ENCODE results near the gene NOTCH4. TPM values are rescaled to one million over a fixed set of nuclear protein-coding genes. Genes with fewer than 3 reads are reported as not detected.
A peak's percentile ranks its signal among the peaks of the same experiment; 100 is the strongest.

Gene NOTCH4
- total and polyA plus RNA-seq, 9 of the 15 experiments (the other 6 are each of a cell fraction or from before 2014, with no cell fraction given): 0.24 to 4.3 (median 1.7) TPM

DNA sequence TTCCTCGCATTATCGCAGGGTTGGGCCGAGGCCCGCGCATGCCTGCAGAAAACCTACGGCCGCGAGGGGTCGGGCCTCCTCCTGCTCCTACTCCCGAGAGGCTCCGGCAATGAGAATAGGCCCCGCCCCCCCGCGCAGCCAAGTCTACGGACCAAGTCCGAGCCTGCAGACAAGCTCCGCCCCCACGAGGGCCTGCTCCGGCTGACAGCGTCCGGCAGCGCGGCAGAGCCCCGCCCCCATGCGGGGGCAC is 28.3 kb downstream of the NOTCH4 start (continued):
- TF ChIP-seq SMC3 (conservative IDR thresholded peaks at IDR 0.05; ENCODE audit: insufficient read depth, low read depth, low read length) (peak; percentile 43; the same call in 1 of the 2 replicates), MAFF (IDR thresholded peaks at IDR 0.05; ENCODE audit: low read length) (no peak), PHF20 (IDR thresholded peaks at IDR 0.05; ENCODE audit: partially characterized antibody) (no peak), MTF1 (CRISPR knock-in tag; IDR thresholded peaks at IDR 0.05; ENCODE audit: borderline replicate concordance) (no peak), ATF1 (CRISPR knock-in tag; IDR thresholded peaks at IDR 0.05) (no peak), ATF1 (tag; IDR thresholded peaks at IDR 0.05) (no peak), ZNF146 (CRISPR knock-in tag; IDR thresholded peaks at IDR 0.05; ENCODE audit: unreplicated experiment) (no peak), ZNF764 (CRISPR knock-in tag; IDR thresholded peaks at IDR 0.05; ENCODE audit: low read depth) (no peak), ZNF77 (CRISPR knock-in tag; IDR thresholded peaks at IDR 0.05) (no peak), RHOXF2B (CRISPR knock-in tag; conservative IDR thresholded peaks at IDR 0.05) (no peak), MXI1 (IDR thresholded peaks at IDR 0.05; ENCODE audit: low read depth, low read length) (no peak; the same call in 1 of the 2 replicates), ZNF75A (CRISPR knock-in tag; IDR thresholded peaks at IDR 0.05) (no peak), CEBPB (tag; IDR thresholded peaks at IDR 0.05) (no peak), ZNF830 (CRISPR knock-in tag; IDR thresholded peaks at IDR 0.05) (no peak), XRCC3 (IDR thresholded peaks at IDR 0.05) (no peak), RNF2 (IDR thresholded peaks at IDR 0.05) (0 out of 2 replicates have a peak, but pooled peaks have one; percentile 51), RBM39 (optimal IDR thresholded peaks at IDR 0.05; ENCODE audit: low read depth, low read length) (no peak), ARID1B (IDR thresholded peaks at IDR 0.05) (no peak), JUN (IDR thresholded peaks at IDR 0.05; ENCODE audit: borderline replicate concordance, low read depth, low read length) (no peak), JUN (CRISPR knock-in tag; IDR thresholded peaks at IDR 0.05; ENCODE audit: borderline replicate concordance) (no peak), MEIS2 (IDR thresholded peaks at IDR 0.05; ENCODE audit: partially characterized antibody) (peak; percentile 92), SIX5 (IDR thresholded peaks at IDR 0.05; ENCODE audit: borderline replicate concordance in 1 of 2, insufficient read depth in 1 of 2, low read depth in 1 of 2, low read length in 2 of 2) (no peak)
- TF ChIP-seq, protein P1, sequence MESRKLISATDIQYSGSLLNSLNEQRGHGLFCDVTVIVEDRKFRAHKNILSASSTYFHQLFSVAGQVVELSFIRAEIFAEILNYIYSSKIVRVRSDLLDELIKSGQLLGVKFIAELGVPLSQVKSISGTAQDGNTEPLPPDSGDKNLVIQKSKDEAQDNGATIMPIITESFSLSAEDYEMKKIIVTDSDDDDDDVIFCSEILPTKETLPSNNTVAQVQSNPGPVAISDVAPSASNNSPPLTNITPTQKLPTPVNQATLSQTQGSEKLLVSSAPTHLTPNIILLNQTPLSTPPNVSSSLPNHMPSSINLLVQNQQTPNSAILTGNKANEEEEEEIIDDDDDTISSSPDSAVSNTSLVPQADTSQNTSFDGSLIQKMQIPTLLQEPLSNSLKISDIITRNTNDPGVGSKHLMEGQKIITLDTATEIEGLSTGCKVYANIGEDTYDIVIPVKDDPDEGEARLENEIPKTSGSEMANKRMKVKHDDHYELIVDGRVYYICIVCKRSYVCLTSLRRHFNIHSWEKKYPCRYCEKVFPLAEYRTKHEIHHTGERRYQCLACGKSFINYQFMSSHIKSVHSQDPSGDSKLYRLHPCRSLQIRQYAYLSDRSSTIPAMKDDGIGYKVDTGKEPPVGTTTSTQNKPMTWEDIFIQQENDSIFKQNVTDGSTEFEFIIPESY (CRISPR knock-in tag; IDR thresholded peaks at IDR 0.05): peak; percentile 11
- TF ChIP-seq, protein P2, sequence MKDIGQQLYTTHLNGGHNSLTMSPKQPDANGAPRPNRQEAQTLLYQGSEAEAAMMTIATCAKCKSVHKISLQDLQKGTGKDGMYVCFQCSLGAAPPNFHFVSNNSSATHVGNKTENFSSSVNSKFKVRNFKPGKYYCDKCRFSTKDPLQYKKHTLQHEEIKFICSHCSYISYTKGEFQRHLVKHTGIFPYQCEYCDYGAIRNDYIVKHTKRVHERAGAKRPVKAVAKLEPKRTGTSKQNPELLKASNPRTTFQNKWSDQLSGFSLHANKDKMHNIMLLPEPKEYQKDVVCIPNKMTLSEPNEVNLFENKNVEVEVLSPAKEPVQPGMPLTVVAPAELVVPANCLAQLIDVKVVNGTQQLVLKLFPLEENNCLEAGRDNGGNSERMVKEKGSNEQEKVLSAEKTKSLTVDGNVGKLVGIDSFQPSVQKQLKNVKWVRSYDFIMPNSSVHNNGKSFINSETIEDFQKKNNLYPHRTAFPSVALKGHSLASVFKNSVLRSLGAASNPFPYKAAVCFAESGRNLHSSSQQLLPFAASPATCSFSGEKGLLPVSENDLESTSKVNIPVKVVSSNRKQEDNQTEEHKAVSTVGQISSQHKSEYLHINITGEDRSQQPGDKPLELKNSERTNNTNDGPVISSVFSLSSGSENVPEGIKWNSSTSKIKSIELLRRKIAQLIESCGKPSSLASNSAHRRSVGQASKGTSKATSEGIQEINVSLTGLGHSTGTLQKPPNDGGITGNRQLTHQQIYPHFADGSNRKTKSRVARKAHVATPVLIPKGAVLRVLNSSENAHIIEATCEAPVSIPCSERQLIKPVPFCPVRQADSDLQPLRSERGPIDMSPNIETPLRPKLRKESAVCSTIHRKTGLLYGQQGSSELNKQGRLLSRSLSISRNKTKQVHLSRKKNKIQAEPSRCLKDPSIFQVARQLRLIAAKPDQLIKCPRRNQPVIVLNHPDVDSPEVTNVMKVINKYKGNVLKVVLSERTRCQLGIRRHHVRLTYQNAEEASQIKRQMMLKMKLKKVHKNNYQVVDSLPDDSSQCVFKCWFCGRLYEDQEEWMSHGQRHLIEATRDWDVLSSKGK (CRISPR knock-in tag; IDR thresholded peaks at IDR 0.05): no peak
- TF ChIP-seq, protein P3, sequence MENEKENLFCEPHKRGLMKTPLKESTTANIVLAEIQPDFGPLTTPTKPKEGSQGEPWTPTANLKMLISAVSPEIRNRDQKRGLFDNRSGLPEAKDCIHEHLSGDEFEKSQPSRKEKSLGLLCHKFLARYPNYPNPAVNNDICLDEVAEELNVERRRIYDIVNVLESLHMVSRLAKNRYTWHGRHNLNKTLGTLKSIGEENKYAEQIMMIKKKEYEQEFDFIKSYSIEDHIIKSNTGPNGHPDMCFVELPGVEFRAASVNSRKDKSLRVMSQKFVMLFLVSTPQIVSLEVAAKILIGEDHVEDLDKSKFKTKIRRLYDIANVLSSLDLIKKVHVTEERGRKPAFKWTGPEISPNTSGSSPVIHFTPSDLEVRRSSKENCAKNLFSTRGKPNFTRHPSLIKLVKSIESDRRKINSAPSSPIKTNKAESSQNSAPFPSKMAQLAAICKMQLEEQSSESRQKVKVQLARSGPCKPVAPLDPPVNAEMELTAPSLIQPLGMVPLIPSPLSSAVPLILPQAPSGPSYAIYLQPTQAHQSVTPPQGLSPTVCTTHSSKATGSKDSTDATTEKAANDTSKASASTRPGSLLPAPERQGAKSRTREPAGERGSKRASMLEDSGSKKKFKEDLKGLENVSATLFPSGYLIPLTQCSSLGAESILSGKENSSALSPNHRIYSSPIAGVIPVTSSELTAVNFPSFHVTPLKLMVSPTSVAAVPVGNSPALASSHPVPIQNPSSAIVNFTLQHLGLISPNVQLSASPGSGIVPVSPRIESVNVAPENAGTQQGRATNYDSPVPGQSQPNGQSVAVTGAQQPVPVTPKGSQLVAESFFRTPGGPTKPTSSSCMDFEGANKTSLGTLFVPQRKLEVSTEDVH (IDR thresholded peaks at IDR 0.05; ENCODE audit: low read depth, partially characterized antibody): no peak

Measured in K562 (cell line).